Neuron (in vitro differentiated cells): ENCODE measurements around the gene FAM117B.
"Not testable (repeated sequence)": the region's sequence is repeated elsewhere in the genome, so short reads cannot be mapped to it uniquely, and the experiment has no call there.

ENCODE experiments used
- H2AFZ ChIP-seq: one replicate; pipeline ENCODE4 v1.6.1; 2013; ENCODE audit warnings: low read depth, mild to moderate bottlenecking, inconsistent platforms, low read length, moderate library complexity
- H3K27me3 ChIP-seq: one replicate; pipeline ENCODE4 v1.6.1; 2013; ENCODE audit warnings: low read length; ENCODE audit not compliant: insufficient read depth
- H3K36me3 ChIP-seq: one replicate; pipeline ENCODE4 v1.6.1; 2013; ENCODE audit warnings: low read length; ENCODE audit not compliant: insufficient read depth
- H3K4me1 ChIP-seq: one replicate; pipeline ENCODE4 v1.6.1; 2013; ENCODE audit warnings: low read length; ENCODE audit not compliant: insufficient read depth
- H3K4me3 ChIP-seq: 2 replicates; pipeline ENCODE4 v1.5.1; 2013; ENCODE audit warnings: mild to moderate bottlenecking, low read length, moderate library complexity
- H3K9me3 ChIP-seq: one replicate; pipeline ENCODE4 v1.6.1; 2013; ENCODE audit warnings: low read length

FAM117B gene

DNA sequence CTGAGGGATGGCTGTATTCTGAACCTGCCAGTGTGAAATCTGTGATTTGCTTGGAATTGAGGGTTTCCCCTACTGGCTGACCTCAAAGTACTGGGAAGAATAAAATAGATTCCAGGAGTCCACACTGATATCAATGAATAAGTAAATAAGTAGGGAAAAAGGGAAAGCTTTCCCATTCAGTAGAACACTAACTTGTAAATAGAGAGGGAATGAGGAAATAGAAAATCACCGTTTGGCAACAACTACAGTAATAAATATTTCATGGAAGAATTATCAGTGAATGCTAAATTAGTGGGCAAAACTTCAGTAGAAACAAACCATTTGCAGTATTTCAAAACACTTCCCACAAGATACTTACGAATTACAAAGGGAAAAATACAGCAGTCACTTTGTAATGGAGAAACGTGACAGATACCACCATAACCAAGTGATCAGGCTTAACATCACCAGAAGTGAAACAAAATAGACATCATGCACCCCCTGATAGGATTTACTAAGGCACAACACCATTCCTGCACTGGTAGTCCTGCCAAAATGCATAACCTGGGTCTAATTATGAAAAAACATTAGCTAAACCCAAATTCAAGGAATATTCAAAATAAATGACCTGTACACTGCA, 148.3 kb downstream of the FAM117B start:
- Histone ChIP-seq H3K9me3 (no peaks in the 10 kb centered on the region), H2AFZ (no peak overlapping the region), H3K4me1 (no peaks in the 10 kb centered on the region), H3K36me3 (peaks cover 56% of the 10 kb centered on the region), H3K27me3 (no peaks in the 10 kb centered on the region), H3K4me3 (no peak overlapping the region)

DNA sequence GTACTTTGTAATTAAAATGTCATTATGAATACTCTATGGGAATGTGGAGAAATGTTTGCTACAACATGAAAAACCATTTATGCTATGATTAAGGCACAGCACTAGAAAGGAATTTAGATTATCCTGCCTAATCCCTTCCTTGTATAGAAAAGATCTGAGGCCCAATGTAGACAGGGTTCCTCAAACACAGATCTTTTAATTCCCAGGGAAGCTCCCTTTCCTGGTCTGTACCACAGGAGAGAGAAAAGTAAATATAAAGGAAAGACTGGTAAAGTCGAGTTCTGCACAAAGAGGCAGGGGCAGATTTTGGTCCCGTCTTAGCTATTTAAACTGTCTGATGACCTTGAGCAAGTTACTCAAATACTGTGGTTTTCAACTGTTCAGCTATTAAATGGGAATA, 152.1 kb downstream of the FAM117B start:
- no peak overlapping the region for H3K4me3 ChIP-seq
- no peak overlapping the region for H2AFZ ChIP-seq
- H3K9me3 ChIP-seq, result no peaks in the 10 kb centered on the region
- H3K36me3 ChIP-seq, result peaks cover 41% of the 10 kb centered on the region
- H3K4me1 ChIP-seq, result no peaks in the 10 kb centered on the region
- no peaks in the 10 kb centered on the region for H3K27me3 ChIP-seq

DNA sequence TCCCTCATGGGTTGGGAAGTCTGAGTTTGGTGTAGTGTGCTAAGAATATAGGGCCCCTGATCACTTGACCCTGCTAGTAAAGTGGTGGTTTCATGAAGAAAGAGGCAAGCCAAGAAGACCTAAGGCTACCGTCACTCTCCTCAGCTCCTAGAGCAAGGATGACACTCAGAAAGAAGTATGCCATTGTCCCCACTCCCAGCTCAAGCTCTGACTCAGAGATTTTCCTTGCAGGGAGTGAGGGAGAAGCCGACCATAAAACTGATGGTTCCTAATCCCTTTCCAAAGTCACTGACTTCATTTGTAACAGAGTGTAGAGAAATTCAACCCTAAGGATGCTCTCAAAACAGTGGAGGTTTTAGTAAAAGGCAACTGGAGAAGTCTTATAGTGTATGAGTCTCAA, 155.9 kb downstream of the FAM117B start:
- H3K36me3 ChIP-seq, result peaks cover 25% of the 10 kb centered on the region
- H3K4me3 ChIP-seq, result no peak overlapping the region
- no peaks in the 10 kb centered on the region for H3K9me3 ChIP-seq
- H3K4me1 ChIP-seq, result no peaks in the 10 kb centered on the region
- no peaks in the 10 kb centered on the region for H3K27me3 ChIP-seq
- no peak overlapping the region for H2AFZ ChIP-seq

DNA sequence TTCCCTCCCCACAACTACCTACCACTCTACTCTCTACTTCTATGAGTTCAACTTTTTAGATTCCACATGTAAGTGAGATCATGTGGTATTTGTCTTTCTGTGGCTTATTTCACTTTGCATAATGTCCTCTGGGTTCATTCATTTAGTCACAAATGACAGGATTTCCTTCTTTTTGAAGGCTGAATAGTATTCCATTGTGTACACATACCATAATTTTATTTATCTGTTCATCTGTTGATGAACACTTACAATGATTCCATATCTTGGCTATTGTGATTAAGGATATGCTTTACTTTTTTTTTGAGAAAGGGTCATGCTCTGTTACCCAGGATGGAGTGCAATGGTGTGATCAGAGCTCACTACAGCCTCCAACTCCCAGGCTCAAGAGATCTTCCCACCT, 163.2 kb downstream of the FAM117B start:
- no peaks in the 10 kb centered on the region for H3K27me3 ChIP-seq
- no peaks in the 10 kb centered on the region for H3K4me1 ChIP-seq
- no peaks in the 10 kb centered on the region for H3K9me3 ChIP-seq
- H3K36me3 ChIP-seq, result no peaks in the 10 kb centered on the region
- no peak overlapping the region for H2AFZ ChIP-seq
- no peak overlapping the region for H3K4me3 ChIP-seq

DNA sequence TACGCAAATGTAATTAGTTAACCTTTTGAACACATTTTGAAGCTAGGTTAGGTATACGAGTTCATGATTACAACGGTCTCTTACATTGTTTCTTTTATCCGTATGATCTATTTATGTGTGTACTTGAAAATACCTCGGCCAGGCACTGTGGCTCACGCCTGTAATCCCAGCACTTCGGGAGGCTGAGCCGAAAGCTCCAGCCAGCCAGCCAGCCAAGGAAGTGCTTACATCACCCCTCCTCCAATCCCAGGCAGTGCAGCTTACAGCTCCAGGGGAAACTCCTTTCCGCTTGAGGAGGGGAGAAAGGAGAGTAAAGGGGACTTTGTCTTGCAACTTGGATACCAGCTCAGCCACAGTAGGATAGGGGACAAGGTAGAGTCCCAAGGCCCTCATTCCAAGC, 171.1 kb downstream of the FAM117B start:
- peaks cover 11% of the 10 kb centered on the region for H3K36me3 ChIP-seq
- H3K27me3 ChIP-seq, H2AFZ ChIP-seq, H3K4me1 ChIP-seq, H3K9me3 ChIP-seq, H3K4me3 ChIP-seq: not testable (repeated sequence)

DNA sequence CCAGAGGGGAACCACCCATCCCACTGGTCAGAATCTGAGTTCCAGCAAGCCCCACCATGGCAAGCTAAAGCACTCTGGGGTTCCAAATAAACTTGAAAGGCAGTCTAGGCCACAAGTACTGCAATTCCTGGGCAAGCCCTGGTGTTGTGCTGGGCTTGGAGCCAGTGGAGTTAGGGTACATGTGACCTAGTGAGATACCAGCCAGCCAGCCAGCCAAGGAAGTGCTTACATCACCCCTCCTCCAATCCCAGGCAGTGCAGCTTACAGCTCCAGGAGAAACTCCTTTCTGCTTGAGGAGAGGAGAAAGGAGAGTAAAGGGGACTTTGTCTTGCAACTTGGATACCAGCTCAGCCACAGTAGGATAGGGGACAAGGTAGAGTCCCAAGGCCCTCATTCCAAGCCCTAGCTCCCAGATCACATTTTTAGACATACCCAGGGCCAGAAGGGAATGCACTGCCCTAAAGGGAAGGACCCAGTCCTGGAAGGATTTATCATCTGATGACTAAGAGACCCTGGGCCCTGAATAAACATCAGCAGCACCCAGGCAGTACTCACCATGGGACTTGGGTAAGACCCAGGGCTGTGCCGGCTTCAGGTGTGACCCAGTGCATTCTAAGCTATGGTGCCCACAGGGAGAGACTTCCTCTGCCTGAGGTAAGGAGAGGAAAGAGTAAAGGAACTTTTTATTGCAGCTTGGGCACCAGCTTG, 172.8 kb downstream of the FAM117B start:
- H3K9me3 ChIP-seq, H3K4me1 ChIP-seq, H2AFZ ChIP-seq, H3K27me3 ChIP-seq, H3K4me3 ChIP-seq: not testable (repeated sequence)
- peaks cover 11% of the 10 kb centered on the region for H3K36me3 ChIP-seq

DNA sequence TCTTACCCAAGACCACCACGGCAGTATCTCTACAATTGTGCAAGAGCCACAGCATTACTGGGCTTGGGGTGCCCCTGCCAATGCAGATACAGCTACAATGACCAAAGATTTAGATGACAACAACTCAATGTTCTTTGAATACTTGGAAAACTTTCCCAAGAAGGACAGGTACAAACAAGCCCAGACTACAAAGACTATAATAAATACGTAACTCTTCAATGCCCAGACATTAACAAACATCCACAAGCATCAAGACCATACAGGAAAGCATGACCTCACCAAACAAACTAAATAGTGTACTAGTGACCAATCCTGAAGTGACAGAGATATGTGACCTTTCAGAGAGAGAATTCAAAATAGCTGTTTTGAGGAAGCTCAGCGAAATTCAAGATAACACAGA, 174.0 kb downstream of the FAM117B start:
- Histone ChIP-seq H3K9me3 (no peaks in the 10 kb centered on the region), H3K4me3 (no peak overlapping the region), H3K27me3 (no peaks in the 10 kb centered on the region), H3K4me1 (no peaks in the 10 kb centered on the region), H3K36me3 (peaks cover 11% of the 10 kb centered on the region), H2AFZ (no peak overlapping the region)

DNA sequence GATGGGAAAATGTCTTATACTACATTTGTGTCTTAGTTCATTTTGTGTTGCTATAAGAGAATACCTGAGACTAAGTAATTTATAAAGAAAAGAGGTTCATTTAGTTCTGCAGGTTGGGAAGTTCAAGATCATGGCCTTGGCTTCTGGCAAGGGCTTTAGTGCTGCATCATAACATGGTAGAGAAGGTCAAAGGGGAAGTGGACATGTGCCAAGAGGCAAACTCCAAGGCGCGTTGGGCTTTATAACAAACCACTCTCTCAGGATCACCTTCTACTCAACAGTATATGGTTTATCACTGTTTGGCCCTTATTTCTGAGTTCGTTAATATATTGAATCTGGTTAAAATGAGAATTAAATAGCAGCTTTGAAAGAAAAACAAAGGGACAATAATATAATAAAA, 178.6 kb downstream of the FAM117B start:
- H3K4me3 ChIP-seq, result no peak overlapping the region
- no peak overlapping the region for H2AFZ ChIP-seq
- H3K27me3 ChIP-seq, result no peaks in the 10 kb centered on the region
- H3K9me3 ChIP-seq, result peaks cover 3% of the 10 kb centered on the region
- H3K4me1 ChIP-seq, result no peaks in the 10 kb centered on the region
- no peaks in the 10 kb centered on the region for H3K36me3 ChIP-seq

DNA sequence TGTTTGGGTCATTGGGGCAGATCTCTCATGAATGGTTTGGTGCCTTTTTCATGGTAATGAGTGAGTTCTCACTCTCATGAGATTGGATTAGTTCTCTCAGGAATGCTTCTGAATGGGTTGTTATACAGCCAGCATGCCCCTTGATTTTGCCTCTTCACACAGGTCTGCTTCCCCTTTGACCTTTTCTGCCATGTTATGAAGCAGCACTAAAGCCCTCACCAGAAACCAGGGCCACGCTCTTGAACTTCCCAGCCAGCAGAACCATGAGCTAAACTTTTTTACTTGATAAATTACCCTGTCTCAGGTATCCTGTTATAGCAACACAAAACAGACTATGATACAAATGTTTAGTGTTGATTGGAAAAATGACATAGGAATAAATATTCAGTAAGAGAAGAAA, 179.5 kb downstream of the FAM117B start:
- H3K9me3 ChIP-seq, result peaks cover 3% of the 10 kb centered on the region
- no peak overlapping the region for H3K4me3 ChIP-seq
- no peak overlapping the region for H2AFZ ChIP-seq
- H3K36me3 ChIP-seq, result no peaks in the 10 kb centered on the region
- no peaks in the 10 kb centered on the region for H3K27me3 ChIP-seq
- H3K4me1 ChIP-seq, result no peaks in the 10 kb centered on the region

DNA sequence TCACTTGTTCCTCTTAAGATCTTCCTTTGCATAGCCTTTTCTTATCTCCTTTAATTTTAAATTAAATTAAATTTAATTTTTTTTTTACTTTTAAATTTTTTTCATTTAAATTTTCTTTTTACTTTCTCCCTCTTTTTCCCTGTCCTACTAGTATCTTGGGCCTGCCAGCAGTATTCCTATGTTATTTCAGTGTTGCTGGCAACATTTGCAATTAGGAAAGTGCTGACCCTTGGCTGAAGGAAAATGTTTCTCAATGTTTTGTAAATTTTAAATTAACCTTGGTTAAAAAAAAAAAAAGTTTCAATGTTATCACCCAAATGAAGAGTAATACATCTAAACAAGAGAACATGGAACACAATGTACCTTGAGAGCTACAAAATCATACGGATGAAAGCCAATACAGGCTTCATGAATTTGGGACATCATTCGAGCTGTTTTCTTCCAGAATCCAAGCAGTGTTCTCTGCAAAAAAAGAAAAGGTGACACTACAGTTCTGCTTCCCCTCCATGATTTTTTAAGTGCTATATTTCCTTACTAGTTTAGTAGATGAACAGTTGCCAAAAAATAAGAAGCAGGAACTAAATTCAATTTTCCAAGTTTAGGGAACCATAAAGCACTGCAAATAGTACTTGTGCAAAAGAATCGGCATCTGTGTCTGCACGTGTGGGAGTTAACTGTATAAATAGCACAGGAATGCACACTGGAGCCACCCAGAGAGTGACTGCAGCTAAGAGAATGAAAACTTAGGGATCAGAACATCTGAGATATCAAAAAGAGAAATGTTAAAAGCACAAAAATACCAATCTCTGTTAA, 181.0 kb downstream of the FAM117B start:
- Histone ChIP-seq H3K27me3 (no peaks in the 10 kb centered on the region), H2AFZ (no peak overlapping the region), H3K4me3 (no peak overlapping the region), H3K9me3 (peaks cover 3% of the 10 kb centered on the region), H3K36me3 (no peaks in the 10 kb centered on the region), H3K4me1 (no peaks in the 10 kb centered on the region)

DNA sequence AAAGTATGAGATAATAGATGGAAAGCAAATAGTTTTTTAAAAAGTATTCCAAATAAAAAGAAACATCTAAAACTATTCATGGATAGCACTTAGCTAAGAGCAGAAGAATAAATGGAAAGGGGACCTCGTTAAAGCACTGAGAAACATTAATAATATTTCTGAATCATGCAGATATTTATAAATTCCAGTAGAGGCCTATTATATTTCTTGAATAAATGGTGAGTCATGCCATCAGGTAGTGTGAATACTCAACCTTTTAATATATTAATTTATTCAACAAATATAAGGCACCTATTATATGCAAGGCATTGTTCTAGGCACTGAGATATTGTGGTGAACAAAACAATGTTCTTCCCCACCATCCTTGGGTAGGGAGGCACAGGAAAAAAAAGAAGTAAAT, 183.0 kb downstream of the FAM117B start:
- no peaks in the 10 kb centered on the region for H3K4me1 ChIP-seq
- no peak overlapping the region for H2AFZ ChIP-seq

DNA sequence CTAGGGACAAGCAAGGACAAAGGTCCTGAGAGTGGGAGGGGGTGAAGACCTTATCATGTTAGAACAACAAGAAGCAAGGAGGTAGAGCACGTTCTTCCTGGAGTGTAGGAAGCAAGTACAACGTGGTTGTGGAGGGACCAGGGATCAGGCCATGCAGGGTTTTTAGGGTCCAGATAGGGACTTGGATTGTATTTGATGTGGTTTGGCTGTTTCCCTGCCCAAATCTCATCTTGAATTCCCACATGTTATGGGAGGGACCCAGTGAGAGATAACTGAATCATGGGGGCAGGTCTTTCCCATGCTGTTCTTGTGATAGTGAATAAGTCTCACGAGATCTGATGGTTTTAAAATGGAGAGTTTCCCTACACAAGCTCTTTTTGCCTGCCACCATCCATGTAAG, 183.6 kb downstream of the FAM117B start:
- H2AFZ ChIP-seq, result no peak overlapping the region
- no peaks in the 10 kb centered on the region for H3K4me1 ChIP-seq
- H3K27me3 ChIP-seq, result no peaks in the 10 kb centered on the region
- H3K9me3 ChIP-seq, result peaks cover 3% of the 10 kb centered on the region
- no peak overlapping the region for H3K4me3 ChIP-seq
- H3K36me3 ChIP-seq, result no peaks in the 10 kb centered on the region

More for the DNA sequence above, 183.0 kb downstream of the FAM117B start:
- H3K36me3 ChIP-seq, result no peaks in the 10 kb centered on the region
- H3K4me3 ChIP-seq, result no peak overlapping the region
- no peaks in the 10 kb centered on the region for H3K27me3 ChIP-seq
- H3K9me3 ChIP-seq, result peaks cover 3% of the 10 kb centered on the region
